ENCODE measurements around the gene WFS1.

WFS1 gene

GRCh38 chr4:6296026-6296425 lies 26.4 kb downstream of the WFS1 start:
- DNase-seq (ENCODE audit: low read depth in 1 of 2, low spot score in 1 of 2) = no peak

- no peak for DNase-seq (ENCODE audit: low read depth in 1 of 2, low spot score in 1 of 2)
These were observed 27.7 kb downstream of the WFS1 start for GRCh38 chr4:6297266-6297815.

- no peak for DNase-seq (ENCODE audit: low read depth in 1 of 2, low spot score in 1 of 2)
These were observed 28.4 kb downstream of the WFS1 start for GRCh38 chr4:6298035-6298434.

- DNase-seq (ENCODE audit: low read depth in 1 of 2, low spot score in 1 of 2) = no peak
These were observed 29.2 kb downstream of the WFS1 start for GRCh38 chr4:6298852-6299251.

GRCh38 chr4:6299875-6300274 lies 30.2 kb downstream of the WFS1 start:
- DNase-seq (ENCODE audit: low read depth in 1 of 2, low spot score in 1 of 2) = no peak

- no peak for DNase-seq (ENCODE audit: low read depth in 1 of 2, low spot score in 1 of 2)
These were observed 30.7 kb downstream of the WFS1 start for GRCh38 chr4:6300359-6300758.

GRCh38 chr4:6301051-6301731 lies 31.5 kb downstream of the WFS1 start:
- no peak for DNase-seq (ENCODE audit: low read depth in 1 of 2, low spot score in 1 of 2)

- no peak for DNase-seq (ENCODE audit: low read depth in 1 of 2, low spot score in 1 of 2)
These were observed 32.2 kb downstream of the WFS1 start for GRCh38 chr4:6301732-6302442.

GRCh38 chr4:6302869-6303268 lies 33.2 kb downstream of the WFS1 start:
- no peak for DNase-seq (ENCODE audit: low read depth in 1 of 2, low spot score in 1 of 2)

GRCh38 chr4:6303943-6304342 lies 34.3 kb downstream of the WFS1 start:
- no peak for DNase-seq (ENCODE audit: low read depth in 1 of 2, low spot score in 1 of 2)

- no peak for DNase-seq (ENCODE audit: low read depth in 1 of 2, low spot score in 1 of 2)
These were observed 36.6 kb downstream of the WFS1 start for GRCh38 chr4:6306299-6306698.

GRCh38 chr4:6307230-6307629 lies 37.6 kb downstream of the WFS1 start:
- DNase-seq (ENCODE audit: low read depth in 1 of 2, low spot score in 1 of 2) = no peak

- DNase-seq (ENCODE audit: low read depth in 1 of 2, low spot score in 1 of 2) = no peak
These were observed 38.2 kb downstream of the WFS1 start for GRCh38 chr4:6307891-6308290.

GRCh38 chr4:6308899-6309643 lies 39.4 kb downstream of the WFS1 start:
- no peak for DNase-seq (ENCODE audit: low read depth in 1 of 2, low spot score in 1 of 2)

- no peak for DNase-seq (ENCODE audit: low read depth in 1 of 2, low spot score in 1 of 2)
These were observed 40.1 kb downstream of the WFS1 start for GRCh38 chr4:6309777-6310176.

GRCh38 chr4:6313216-6313615 lies 43.6 kb downstream of the WFS1 start:
- no peak for DNase-seq (ENCODE audit: low read depth in 1 of 2, low spot score in 1 of 2)

GRCh38 chr4:6316461-6317003 lies 46.9 kb downstream of the WFS1 start:
- no peak for DNase-seq (ENCODE audit: low read depth in 1 of 2, low spot score in 1 of 2)

GRCh38 chr4:6318206-6318605 lies 48.6 kb downstream of the WFS1 start:
- DNase-seq (ENCODE audit: low read depth in 1 of 2, low spot score in 1 of 2) = no peak

GRCh38 chr4:6319530-6320150 lies 50.0 kb downstream of the WFS1 start:
- DNase-seq (ENCODE audit: low read depth in 1 of 2, low spot score in 1 of 2) = no peak

- no peak for DNase-seq (ENCODE audit: low read depth in 1 of 2, low spot score in 1 of 2)
These were observed 51.0 kb downstream of the WFS1 start for GRCh38 chr4:6320663-6321062.

- no peak for DNase-seq (ENCODE audit: low read depth in 1 of 2, low spot score in 1 of 2)
These were observed 51.7 kb downstream of the WFS1 start for GRCh38 chr4:6321361-6321760.
